Endodermal cell (in vitro differentiated cells): ENCODE measurements around the gene BPIFB2. TPM values are rescaled to one million over a fixed set of nuclear protein-coding genes. Genes with fewer than 3 reads are reported as not detected.

ENCODE experiments used
- DNase-seq: peaks from one replicate; pipeline ENCODE4 v3.0.0-alpha.2; 2017
- H3K27ac ChIP-seq: 2 replicates; pipeline ENCODE4 v1.5.1; 2013; ENCODE audit warnings: mild to moderate bottlenecking, low read depth, low read length, moderate library complexity
- H3K27me3 ChIP-seq: 2 replicates; pipeline ENCODE4 v1.6.1; 2013; ENCODE audit warnings: mild to moderate bottlenecking, low read length, moderate library complexity; ENCODE audit not compliant: insufficient read depth, control insufficient read depth, poor library complexity, severe bottlenecking
- H3K36me3 ChIP-seq: 2 replicates; pipeline ENCODE4 v1.7.0; 2013; ENCODE audit warnings: mild to moderate bottlenecking, low read length, moderate library complexity; ENCODE audit not compliant: control insufficient read depth, insufficient read depth
- H3K4me1 ChIP-seq: one replicate; pipeline ENCODE4 v1.7.0; 2013; ENCODE audit warnings: low read length; ENCODE audit not compliant: control insufficient read depth, insufficient read depth
- H3K4me3 ChIP-seq: 2 replicates; pipeline ENCODE4 v1.5.1; 2013; ENCODE audit warnings: mild to moderate bottlenecking, low read length, moderate library complexity
- H3K9ac ChIP-seq: 2 replicates; pipeline ENCODE4 v1.6.1; 2013; ENCODE audit warnings: mild to moderate bottlenecking, low read length, moderate library complexity; ENCODE audit not compliant: poor library complexity, severe bottlenecking; ENCODE audit errors: extremely low read depth
- H3K9me3 ChIP-seq: 2 replicates; pipeline ENCODE4 v1.6.1; 2013; ENCODE audit warnings: mild to moderate bottlenecking, low read length, moderate library complexity; ENCODE audit not compliant: control insufficient read depth
- H3K27ac Mint-ChIP-seq: 2 replicates; pipeline ENCODE4 v1.8.0; 2020; ENCODE audit warnings: mixed read lengths
- H3K27me3 Mint-ChIP-seq: 2 replicates; pipeline ENCODE4 v1.8.0; 2021; ENCODE audit warnings: mild to moderate bottlenecking, mixed read lengths; ENCODE audit not compliant: insufficient read depth
- H3K36me3 Mint-ChIP-seq: 2 replicates; pipeline ENCODE4 v1.8.0; 2020; ENCODE audit warnings: low read depth, mixed read lengths
- H3K4me1 Mint-ChIP-seq: 2 replicates; pipeline ENCODE4 v1.8.0; 2020; ENCODE audit warnings: mixed read lengths
- H3K4me3 Mint-ChIP-seq: 2 replicates; pipeline ENCODE4 v1.8.0; 2020; ENCODE audit warnings: mild to moderate bottlenecking, moderate library complexity, mixed read lengths
- H3K9me3 Mint-ChIP-seq: 2 replicates; pipeline ENCODE4 v1.8.0; 2020; ENCODE audit warnings: mild to moderate bottlenecking, mixed read lengths
- WGBS, 2 experiments: methylation state at CpG; one replicate each; pipeline versions ENCODE4 v1.1.5 to v1.1.7; 2013; ENCODE audit warnings: missing lambda C conversion rate in 2 of 2, mixed read lengths in 1 of 2; ENCODE audit not compliant: insufficient coverage in 1 of 2, insufficient read length in 1 of 2; 5-methylcytosine and 5-hydroxymethylcytosine counted together
- total RNA-seq, 2 donors: library from RNA; stranded (reverse); fragmentation: NEBNext Ultra II Directional in 1 of 2; extraction: Animal tissue kit (Norgen Biotek cat#: 25700) in 1 of 2; gene quantifications; 2 replicates in 1 of 2; 3 replicates in 1 of 2; pipeline ENCODE4 v1.2.1, GENCODE V29; 2021
- TF ChIP-seq, protein P1 (sequence below): fragments of 200-600 bp; sonication (generic); conservative IDR thresholded peaks from 2 replicates; pipeline ENCODE4 v1.5.0; 2021; ENCODE audit warnings: antibody characterized with exemption, mild to moderate bottlenecking

Gene BPIFB2
- total RNA-seq, 2 donors from 2014 or later = not detected

DNA sequence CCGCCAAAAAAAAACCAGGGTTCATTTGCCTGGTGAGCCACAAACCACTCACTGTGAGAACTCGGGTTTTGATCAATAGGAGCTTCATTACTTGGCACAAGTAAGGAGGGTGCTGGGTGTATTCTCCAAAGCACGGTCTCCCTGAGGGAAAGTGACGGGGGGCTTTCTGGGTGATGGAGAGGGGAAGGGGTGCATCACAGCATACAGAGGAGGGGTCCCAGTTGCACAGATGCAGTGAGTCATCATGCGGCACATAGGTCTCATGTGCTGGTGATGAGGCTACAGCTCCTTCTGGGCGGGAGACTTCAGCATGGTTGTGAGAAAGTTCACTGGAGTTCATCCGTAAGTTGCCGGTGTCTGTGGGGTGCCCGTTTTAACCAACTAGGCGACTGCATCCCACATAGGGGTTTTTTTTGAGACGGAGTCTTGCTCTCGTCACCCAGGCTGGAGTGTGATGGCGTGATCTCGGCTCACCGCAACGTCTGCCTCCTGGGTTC is 39.5 kb upstream of the BPIFB2 start:
- H3K9me3 Mint-ChIP-seq = no peaks in the 10 kb centered on the region
- H3K4me3 ChIP-seq = no peak overlapping the region
- no peaks in the 10 kb centered on the region for H3K36me3 Mint-ChIP-seq
- no peak overlapping the region for H3K27ac ChIP-seq
- TF ChIP-seq, protein P1, sequence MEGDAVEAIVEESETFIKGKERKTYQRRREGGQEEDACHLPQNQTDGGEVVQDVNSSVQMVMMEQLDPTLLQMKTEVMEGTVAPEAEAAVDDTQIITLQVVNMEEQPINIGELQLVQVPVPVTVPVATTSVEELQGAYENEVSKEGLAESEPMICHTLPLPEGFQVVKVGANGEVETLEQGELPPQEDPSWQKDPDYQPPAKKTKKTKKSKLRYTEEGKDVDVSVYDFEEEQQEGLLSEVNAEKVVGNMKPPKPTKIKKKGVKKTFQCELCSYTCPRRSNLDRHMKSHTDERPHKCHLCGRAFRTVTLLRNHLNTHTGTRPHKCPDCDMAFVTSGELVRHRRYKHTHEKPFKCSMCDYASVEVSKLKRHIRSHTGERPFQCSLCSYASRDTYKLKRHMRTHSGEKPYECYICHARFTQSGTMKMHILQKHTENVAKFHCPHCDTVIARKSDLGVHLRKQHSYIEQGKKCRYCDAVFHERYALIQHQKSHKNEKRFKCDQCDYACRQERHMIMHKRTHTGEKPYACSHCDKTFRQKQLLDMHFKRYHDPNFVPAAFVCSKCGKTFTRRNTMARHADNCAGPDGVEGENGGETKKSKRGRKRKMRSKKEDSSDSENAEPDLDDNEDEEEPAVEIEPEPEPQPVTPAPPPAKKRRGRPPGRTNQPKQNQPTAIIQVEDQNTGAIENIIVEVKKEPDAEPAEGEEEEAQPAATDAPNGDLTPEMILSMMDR = no peak
- no peak overlapping the region for H3K27ac Mint-ChIP-seq
- no peak overlapping the region for H3K9ac ChIP-seq
- DNase-seq = peak; percentile 41
- no peaks in the 10 kb centered on the region for H3K36me3 ChIP-seq
- H3K4me3 Mint-ChIP-seq = no peak overlapping the region
- H3K4me1 Mint-ChIP-seq = peaks cover 25% of the 10 kb centered on the region
- H3K27me3 Mint-ChIP-seq = no peaks in the 10 kb centered on the region
- no peaks in the 10 kb centered on the region for H3K27me3 ChIP-seq
- H3K9me3 ChIP-seq = no peaks in the 10 kb centered on the region
- WGBS, 2 experiments = 93 to 94% methylated on average over 11 to 16 of the region's 16 CpGs
- peaks cover 3% of the 10 kb centered on the region for H3K4me1 ChIP-seq

DNA sequence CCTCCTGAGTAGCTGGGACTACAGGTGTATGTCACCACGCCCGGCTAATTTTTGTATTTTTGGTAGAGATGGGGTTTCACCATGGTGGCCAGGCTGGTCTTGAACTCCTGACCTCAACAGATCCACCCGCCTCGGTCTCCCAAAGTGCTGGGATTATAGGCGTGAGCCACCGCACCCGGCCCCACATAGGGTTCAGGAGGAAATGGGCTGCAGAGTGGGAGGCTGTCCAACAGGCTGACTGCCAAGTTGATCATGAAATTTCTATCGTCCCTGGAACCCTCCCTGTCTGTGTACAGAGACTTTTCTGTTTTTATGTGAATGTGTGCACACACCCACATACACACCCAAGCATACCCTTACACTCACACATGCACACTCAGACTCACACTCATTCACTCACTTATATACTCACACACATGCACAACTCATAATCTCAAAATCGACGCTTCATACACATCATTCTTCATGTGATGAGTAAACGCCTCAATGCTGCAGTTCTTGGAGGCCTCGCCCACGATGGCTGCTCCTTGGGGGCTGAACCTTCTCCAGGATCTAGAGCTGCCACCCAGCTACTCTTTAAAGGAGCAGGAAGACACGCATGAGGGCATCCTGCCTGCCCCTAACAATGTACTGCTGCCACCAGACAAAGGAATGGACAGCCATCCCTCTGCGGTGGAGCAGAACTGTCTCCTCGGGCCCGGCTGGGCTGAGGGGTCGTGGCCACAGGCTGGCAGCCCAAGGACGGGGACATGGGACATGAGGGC is 38.8 kb upstream of the BPIFB2 start:
- no peak overlapping the region for H3K4me3 ChIP-seq
- DNase-seq = peak; percentile 43
- Mint-ChIP-seq H3K27ac (no peak overlapping the region), H3K36me3 (no peaks in the 10 kb centered on the region), H3K27me3 (no peaks in the 10 kb centered on the region), H3K4me1 (peaks cover 25% of the 10 kb centered on the region), H3K4me3 (no peak overlapping the region), H3K9me3 (no peaks in the 10 kb centered on the region)
- H3K27me3 ChIP-seq = no peaks in the 10 kb centered on the region
- H3K9me3 ChIP-seq = no peaks in the 10 kb centered on the region
- H3K27ac ChIP-seq = no peak overlapping the region
- 90 to 93% methylated on average over 14 to 19 of the region's 19 CpGs for WGBS, 2 experiments
- no peaks in the 10 kb centered on the region for H3K36me3 ChIP-seq
- no peaks in the 10 kb centered on the region for H3K4me1 ChIP-seq
- TF ChIP-seq, protein P1 = no peak
- no peak overlapping the region for H3K9ac ChIP-seq

DNA sequence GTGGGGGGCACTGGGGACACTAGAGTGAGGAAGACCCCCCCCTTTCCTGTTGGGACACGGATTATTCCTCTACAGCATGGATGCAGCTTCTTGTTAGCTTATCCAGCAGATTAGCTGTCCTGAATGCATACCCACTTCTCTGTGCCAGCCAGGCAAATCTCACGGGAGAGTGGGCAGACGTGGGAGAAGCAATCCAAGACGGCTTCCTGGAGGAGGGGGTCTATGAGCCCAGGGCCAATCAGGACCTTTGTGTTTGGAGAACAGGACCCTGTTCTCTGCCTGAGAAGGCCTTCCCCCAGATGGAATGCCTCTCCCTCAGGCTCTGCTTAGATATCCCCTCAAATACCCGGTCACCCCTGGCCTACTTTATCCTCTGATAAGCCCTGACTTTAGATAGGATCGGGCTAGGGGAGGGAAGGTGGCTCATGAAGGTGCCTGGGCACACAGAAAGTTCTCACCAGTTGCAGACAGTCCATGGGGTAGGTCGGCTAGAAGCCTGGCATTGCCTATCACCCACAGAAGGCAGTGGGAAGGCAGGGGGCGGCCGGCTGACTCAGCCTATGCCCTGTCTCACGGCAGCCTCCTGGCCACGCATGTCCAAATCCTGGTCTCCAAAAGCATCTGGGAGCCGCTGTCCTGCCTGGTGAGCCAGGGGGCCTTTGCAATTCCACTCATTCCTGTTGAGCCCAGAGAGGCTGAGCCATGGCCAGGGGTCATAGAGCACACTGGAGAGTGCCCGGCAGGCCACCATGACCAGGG is 38.0 kb upstream of the BPIFB2 start:
- DNase-seq = peak; percentile 44
- no peaks in the 10 kb centered on the region for H3K9me3 Mint-ChIP-seq
- H3K4me3 Mint-ChIP-seq = no peak overlapping the region
- H3K27ac Mint-ChIP-seq = peak overlapping the region; percentile 79
- TF ChIP-seq, protein P1 = no peak
- WGBS, 2 experiments = 87 to 91% methylated on average over 10 to 13 of the region's 13 CpGs
- H3K4me1 Mint-ChIP-seq = peaks cover 33% of the 10 kb centered on the region
- Histone ChIP-seq H3K27me3 (no peaks in the 10 kb centered on the region), H3K36me3 (no peaks in the 10 kb centered on the region), H3K4me3 (no peak overlapping the region), H3K9ac (no peak overlapping the region), H3K9me3 (no peaks in the 10 kb centered on the region), H3K4me1 (peaks cover 6% of the 10 kb centered on the region), H3K27ac (no peak overlapping the region)
- H3K27me3 Mint-ChIP-seq = no peaks in the 10 kb centered on the region
- no peaks in the 10 kb centered on the region for H3K36me3 Mint-ChIP-seq
